ENCODE data around the gene FAXC.

FAXC gene

GRCh38 chr6:99349171-99350141 is at the start of gene FAXC:
Gene FAXC (minus strand): TSS chr6:99349674. CDS start chr6:99349372, 302 bp downstream.
- Histone ChIP-seq H3K27ac (ENCODE audit: low read depth, low read length) (peak within 1 kb of the TSS; percentile 88), H3K4me3 (ENCODE audit: low read length) (peak within 1 kb of the TSS; percentile 61), H3K27me3 (ENCODE audit: control insufficient read depth, insufficient read depth, low read length) (no peaks in the 10 kb centered on the region), H3K9ac (ENCODE audit: low read length) (peak within 1 kb of the TSS; percentile 27), H3K4me1 (ENCODE audit: control insufficient read depth, insufficient read depth, low read length) (no peaks in the 10 kb centered on the region), H3K36me3 (ENCODE audit: control insufficient read depth, insufficient read depth, low read length) (no peaks in the 10 kb centered on the region)

GRCh38 chr6:99397287-99397686 is 47.8 kb upstream of the FAXC start:
- no peak overlapping the region for H3K9ac ChIP-seq (ENCODE audit: low read length)
- no peak overlapping the region for H3K4me3 ChIP-seq (ENCODE audit: low read length)
- H3K27ac ChIP-seq (ENCODE audit: low read depth, low read length), result no peak overlapping the region
- no peaks in the 10 kb centered on the region for H3K27me3 ChIP-seq (ENCODE audit: control insufficient read depth, insufficient read depth, low read length)
- H3K36me3 ChIP-seq (ENCODE audit: control insufficient read depth, insufficient read depth, low read length), result peaks cover 15% of the 10 kb centered on the region
- H3K4me1 ChIP-seq (ENCODE audit: control insufficient read depth, insufficient read depth, low read length), result no peaks in the 10 kb centered on the region

- no peaks in the 10 kb centered on the region for H3K4me1 ChIP-seq (ENCODE audit: control insufficient read depth, insufficient read depth, low read length)
- peak within 1 kb of the TSS; percentile 86 for H3K4me3 ChIP-seq (ENCODE audit: low read length)
- no peaks in the 10 kb centered on the region for H3K27me3 ChIP-seq (ENCODE audit: control insufficient read depth, insufficient read depth, low read length)
- H3K36me3 ChIP-seq (ENCODE audit: control insufficient read depth, insufficient read depth, low read length), result no peaks in the 10 kb centered on the region
- H3K9ac ChIP-seq (ENCODE audit: low read length), result peak within 1 kb of the TSS; percentile 57
- peak within 1 kb of the TSS; percentile 86 for H3K27ac ChIP-seq (ENCODE audit: low read depth, low read length)
Measured at GRCh38 chr6:99393698-99394531, 44.4 kb upstream of the FAXC start, which contains the start of gene COQ3. Gene COQ3 (minus strand): TSS chr6:99394195. CDS start chr6:99394179, 16 bp downstream.

- H3K4me3 ChIP-seq (ENCODE audit: low read length), result peak overlapping the region; percentile 86
- peak overlapping the region; percentile 86 for H3K27ac ChIP-seq (ENCODE audit: low read depth, low read length)
- H3K4me1 ChIP-seq (ENCODE audit: control insufficient read depth, insufficient read depth, low read length), result no peaks in the 10 kb centered on the region
- peak overlapping the region; percentile 57 for H3K9ac ChIP-seq (ENCODE audit: low read length)
- no peaks in the 10 kb centered on the region for H3K36me3 ChIP-seq (ENCODE audit: control insufficient read depth, insufficient read depth, low read length)
- H3K27me3 ChIP-seq (ENCODE audit: control insufficient read depth, insufficient read depth, low read length), result no peaks in the 10 kb centered on the region
Measured at GRCh38 chr6:99393366-99393697, 43.9 kb upstream of the FAXC start.

GRCh38 chr6:99390896-99391295 is 41.4 kb upstream of the FAXC start:
- H3K4me1 ChIP-seq (ENCODE audit: control insufficient read depth, insufficient read depth, low read length), result no peaks in the 10 kb centered on the region
- H3K27ac ChIP-seq (ENCODE audit: low read depth, low read length), result no peak overlapping the region
- no peak overlapping the region for H3K9ac ChIP-seq (ENCODE audit: low read length)
- no peak overlapping the region for H3K4me3 ChIP-seq (ENCODE audit: low read length)
- H3K36me3 ChIP-seq (ENCODE audit: control insufficient read depth, insufficient read depth, low read length), result no peaks in the 10 kb centered on the region
- no peaks in the 10 kb centered on the region for H3K27me3 ChIP-seq (ENCODE audit: control insufficient read depth, insufficient read depth, low read length)

- H3K27me3 ChIP-seq (ENCODE audit: control insufficient read depth, insufficient read depth, low read length), result no peaks in the 10 kb centered on the region
Measured at GRCh38 chr6:99384507-99384906, 35.0 kb upstream of the FAXC start.

GRCh38 chr6:99378636-99379035 is 29.2 kb upstream of the FAXC start:
- H3K27ac ChIP-seq (ENCODE audit: low read depth, low read length), result no peak overlapping the region
- H3K9ac ChIP-seq (ENCODE audit: low read length), result no peak overlapping the region
- H3K4me3 ChIP-seq (ENCODE audit: low read length), result no peak overlapping the region
- H3K27me3 ChIP-seq (ENCODE audit: control insufficient read depth, insufficient read depth, low read length), result no peaks in the 10 kb centered on the region
- H3K4me1 ChIP-seq (ENCODE audit: control insufficient read depth, insufficient read depth, low read length), result no peaks in the 10 kb centered on the region
- no peaks in the 10 kb centered on the region for H3K36me3 ChIP-seq (ENCODE audit: control insufficient read depth, insufficient read depth, low read length)

More at GRCh38 chr6:99384507-99384906, 35.0 kb upstream of the FAXC start:
- Histone ChIP-seq H3K36me3 (ENCODE audit: control insufficient read depth, insufficient read depth, low read length) (no peaks in the 10 kb centered on the region), H3K27ac (ENCODE audit: low read depth, low read length) (no peak overlapping the region), H3K9ac (ENCODE audit: low read length) (no peak overlapping the region), H3K4me3 (ENCODE audit: low read length) (no peak overlapping the region), H3K4me1 (ENCODE audit: control insufficient read depth, insufficient read depth, low read length) (no peaks in the 10 kb centered on the region)

GRCh38 chr6:99369533-99369932 is 20.1 kb upstream of the FAXC start:
- Histone ChIP-seq H3K27ac (ENCODE audit: low read depth, low read length) (no peak overlapping the region), H3K4me3 (ENCODE audit: low read length) (no peak overlapping the region), H3K27me3 (ENCODE audit: control insufficient read depth, insufficient read depth, low read length) (no peaks in the 10 kb centered on the region), H3K36me3 (ENCODE audit: control insufficient read depth, insufficient read depth, low read length) (no peaks in the 10 kb centered on the region), H3K4me1 (ENCODE audit: control insufficient read depth, insufficient read depth, low read length) (no peaks in the 10 kb centered on the region), H3K9ac (ENCODE audit: low read length) (no peak overlapping the region)

GRCh38 chr6:99366852-99367251 is 17.4 kb upstream of the FAXC start:
- Histone ChIP-seq H3K36me3 (ENCODE audit: control insufficient read depth, insufficient read depth, low read length) (no peaks in the 10 kb centered on the region), H3K27ac (ENCODE audit: low read depth, low read length) (no peak overlapping the region), H3K4me3 (ENCODE audit: low read length) (no peak overlapping the region), H3K9ac (ENCODE audit: low read length) (no peak overlapping the region), H3K27me3 (ENCODE audit: control insufficient read depth, insufficient read depth, low read length) (no peaks in the 10 kb centered on the region), H3K4me1 (ENCODE audit: control insufficient read depth, insufficient read depth, low read length) (no peaks in the 10 kb centered on the region)

- no peak overlapping the region for H3K9ac ChIP-seq (ENCODE audit: low read length)
- H3K27ac ChIP-seq (ENCODE audit: low read depth, low read length), result no peak overlapping the region
- no peak overlapping the region for H3K4me3 ChIP-seq (ENCODE audit: low read length)
- no peaks in the 10 kb centered on the region for H3K27me3 ChIP-seq (ENCODE audit: control insufficient read depth, insufficient read depth, low read length)
- H3K36me3 ChIP-seq (ENCODE audit: control insufficient read depth, insufficient read depth, low read length), result no peaks in the 10 kb centered on the region
- H3K4me1 ChIP-seq (ENCODE audit: control insufficient read depth, insufficient read depth, low read length), result no peaks in the 10 kb centered on the region
Measured at GRCh38 chr6:99364026-99364425, 14.6 kb upstream of the FAXC start.

- H3K27me3 ChIP-seq (ENCODE audit: control insufficient read depth, insufficient read depth, low read length), result no peaks in the 10 kb centered on the region
- no peak overlapping the region for H3K27ac ChIP-seq (ENCODE audit: low read depth, low read length)
- no peak overlapping the region for H3K9ac ChIP-seq (ENCODE audit: low read length)
- H3K36me3 ChIP-seq (ENCODE audit: control insufficient read depth, insufficient read depth, low read length), result no peaks in the 10 kb centered on the region
- no peaks in the 10 kb centered on the region for H3K4me1 ChIP-seq (ENCODE audit: control insufficient read depth, insufficient read depth, low read length)
- H3K4me3 ChIP-seq (ENCODE audit: low read length), result no peak overlapping the region
Measured at GRCh38 chr6:99362678-99363268, 13.3 kb upstream of the FAXC start.

GRCh38 chr6:99359800-99360199 is 10.3 kb upstream of the FAXC start:
- no peak overlapping the region for H3K9ac ChIP-seq (ENCODE audit: low read length)
- no peaks in the 10 kb centered on the region for H3K27me3 ChIP-seq (ENCODE audit: control insufficient read depth, insufficient read depth, low read length)
- H3K4me1 ChIP-seq (ENCODE audit: control insufficient read depth, insufficient read depth, low read length), result no peaks in the 10 kb centered on the region
- H3K4me3 ChIP-seq (ENCODE audit: low read length), result no peak overlapping the region
- H3K27ac ChIP-seq (ENCODE audit: low read depth, low read length), result no peak overlapping the region
- H3K36me3 ChIP-seq (ENCODE audit: control insufficient read depth, insufficient read depth, low read length), result no peaks in the 10 kb centered on the region

Measured in rectal smooth muscle tissue (tissue), 1 donor.